Heart right ventricle (tissue), 16 donors: Measurements from ENCODE around the gene KIF16B. TPM values are rescaled to one million over a fixed set of nuclear protein-coding genes. Genes with fewer than 3 reads are reported as not detected.

ENCODE experiments used
- ATAC-seq, 8 donors: fragments of 200-7000 bp; cut with Tn5 transposase; one replicate each; pipeline ENCODE4 v1.9.1; 2020; ENCODE audit warnings: mild to moderate bottlenecking in 8 of 8, moderate library complexity in 8 of 8, moderate number of reproducible peaks in 1 of 8
- DNase-seq, 2 donors: peaks; one replicate each; pipeline ENCODE4 v3.0.0-alpha.2; 2020
- H3K27ac ChIP-seq, 10 donors: fragments of 200-600 bp; sonication (generic) in 2 of 10; one replicate each; pipeline versions ENCODE4 v1.5.0 to v1.8.0; 2020 to 2022; ENCODE audit warnings: mild to moderate bottlenecking in 3 of 10
- H3K27me3 ChIP-seq, 7 donors: fragments of 200-600 bp; one replicate each; pipeline ENCODE4 v1.8.0; 2021 to 2022; ENCODE audit warnings: mild to moderate bottlenecking in 2 of 7
- H3K36me3 ChIP-seq, 9 donors: fragments of 200-600 bp; sonication (generic) in 1 of 9; one replicate each; pipeline versions ENCODE4 v1.5.0 to v1.8.0; 2020 to 2022; ENCODE audit warnings: mild to moderate bottlenecking in 2 of 9
- H3K4me1 ChIP-seq, 9 donors: fragments of 200-600 bp; sonication (generic) in 1 of 9; one replicate each; pipeline versions ENCODE4 v1.5.0 to v1.8.0; 2020 to 2022; ENCODE audit warnings: mild to moderate bottlenecking in 4 of 9
- H3K4me3 ChIP-seq, 10 donors: fragments of 200-600 bp; sonication (generic) in 2 of 10; one replicate each; pipeline versions ENCODE4 v1.5.0 to v1.8.0; 2020 to 2022; ENCODE audit warnings: mild to moderate bottlenecking in 7 of 10, moderate library complexity in 2 of 10
- H3K9me3 ChIP-seq, 11 donors: fragments of 200-600 bp in 10 of 11; sonication (generic) in 2 of 11; one replicate each; pipeline versions ENCODE4 v1.5.0 to v1.8.0; 2013 to 2022; ENCODE audit warnings: mild to moderate bottlenecking in 2 of 11, control low read depth in 1 of 11, moderate library complexity in 1 of 11
- WGBS, 2 donors: extraction: QIAGEN DNeasy Blood & Tissue Kit; methylation state at CpG; one replicate each; pipeline ENCODE4 v1.1.7; 2013; ENCODE audit warnings: inconsistent platforms in 1 of 2; 5-methylcytosine and 5-hydroxymethylcytosine counted together
- intact Hi-C, 10 donors: fragments of 100-400 bp; cut with DNase I; formaldehyde crosslinking; loops; one replicate each; pipeline versions ENCODE4 v1.11.1 to v1.14.2; 2022
- polyA plus RNA-seq, 2 donors: library from polyadenylated mRNA; stranded (reverse); fragments of 200-250 nt; gene quantifications; one replicate each; pipeline ENCODE4 v1.2.3, GENCODE V29; 2013
- total RNA-seq, 10 donors: library from RNA; stranded (reverse); fragmentation: NEBNext Ultra II Directional in 3 of 10; extraction: Animal tissue kit (Norgen Biotek cat#: 25700) in 3 of 10; gene quantifications; one replicate each; pipeline versions ENCODE4 v1.2.1 to v1.2.4, GENCODE V29; 2021 to 2023
- TF ChIP-seq, protein P1 (sequence below), 9 donors: fragments of 200-600 bp; sonication (generic) in 2 of 9; IDR thresholded peaks; one replicate each; pipeline versions ENCODE4 v1.5.0 to v1.8.0; 2021 to 2022; ENCODE audit warnings: antibody characterized with exemption in 9 of 9, mild to moderate bottlenecking in 5 of 9, moderate library complexity in 1 of 9
- donor health status: Arrhythmogenic right ventricular cardiomyopathy.
- donor health status: ischemic (EF 13 %, LVEDD 7.1; RV severe dilation, severe dysfunction).
- donor health status: healthy with polysubstance abuse.
- donor health status: DM: no; HTN: yes; CAD: no.
- donor health status: DM: no; HTN: no; CAD: no.
- donor health status: ischemic (EF 25% LVEDD 6.9; RV normal size, moderate dysfunction).
- donor health status: ischemic (EF 25% LVEDD 5.7; RV mildly dilated, moderate dysfunction).
- donor health status: healthy.
- donor health status: DM: yes; HTN: yes; CAD: no.
- donor health status: Ischemic cardiomyopathy.
- donor health status: ischemic (EF 35%, LVEDD 5.7; RV mildly dilated, moderate dysfunction).
- donor health status: nonischemic (EF 11% LVEDD 7.7; RV severe dilation, severe dysfunction).
- donor health status: DM: yes; HTN: yes; CAD: no.
- donor health status: PGD.
- donor health status: ischemic (EF 29% LVEDD 5.4; RV normal size, mild dysfunction).
- donor health status: nonischemic (EF 23%, LVEDD 6.1; RV moderate dilation, normal function).

Gene KIF16B
- total and polyA plus RNA-seq, 12 donors, result 9.7 to 22.5 (median 17.9) TPM

DNA sequence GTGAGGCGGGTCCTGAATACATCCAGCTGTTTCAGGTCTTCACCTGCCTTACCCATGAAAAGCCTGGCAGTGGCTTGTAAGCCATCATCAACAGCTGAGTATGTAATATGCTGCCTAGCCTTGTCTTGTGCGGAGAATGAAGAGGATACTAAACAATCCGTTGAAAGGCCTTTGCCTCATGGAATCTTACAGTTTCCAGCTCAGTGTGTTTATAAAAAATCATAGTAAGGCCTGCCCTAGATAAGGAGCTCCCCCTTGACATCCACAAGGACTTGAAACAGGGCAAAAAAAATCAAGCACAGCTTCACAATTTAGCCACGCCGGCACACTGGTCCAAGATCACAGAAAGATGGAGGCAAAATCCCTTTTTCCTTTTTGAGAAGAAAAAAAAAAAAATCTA, 115.7 kb downstream of the KIF16B start:
- H3K36me3 ChIP-seq, result no peaks in the 10 kb centered on the region
- intact Hi-C loops, result no loop called here

DNA sequence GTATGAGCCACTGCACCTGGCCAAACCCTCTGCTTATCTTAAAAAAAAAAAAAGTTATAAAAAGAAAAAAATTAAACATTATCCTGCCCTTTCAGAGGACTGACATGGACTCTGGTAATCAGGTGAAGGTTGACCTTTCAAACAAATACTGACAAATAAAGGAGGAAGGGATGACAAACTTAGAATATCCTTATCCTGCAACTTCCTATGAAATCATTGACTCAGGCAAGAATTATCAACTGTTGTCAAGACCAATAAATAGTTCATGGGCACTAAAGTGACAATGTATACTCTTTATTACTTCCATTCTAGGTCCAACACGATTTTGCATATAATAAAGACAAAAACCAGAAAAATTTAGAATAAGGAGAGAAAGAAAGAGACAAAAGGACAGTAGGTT, 117.9 kb downstream of the KIF16B start:
- WGBS, 2 donors, result 91% methylated on average over 1 of the region's 1 CpG

More for the DNA sequence above, 115.7 kb downstream of the KIF16B start:
- H3K27me3 ChIP-seq, result no peaks in the 10 kb centered on the region
- H3K4me1 ChIP-seq, result peaks cover 0 to 15% (median 7%) of the 10 kb centered on the region in 9 donors
- TF ChIP-seq, protein P1, sequence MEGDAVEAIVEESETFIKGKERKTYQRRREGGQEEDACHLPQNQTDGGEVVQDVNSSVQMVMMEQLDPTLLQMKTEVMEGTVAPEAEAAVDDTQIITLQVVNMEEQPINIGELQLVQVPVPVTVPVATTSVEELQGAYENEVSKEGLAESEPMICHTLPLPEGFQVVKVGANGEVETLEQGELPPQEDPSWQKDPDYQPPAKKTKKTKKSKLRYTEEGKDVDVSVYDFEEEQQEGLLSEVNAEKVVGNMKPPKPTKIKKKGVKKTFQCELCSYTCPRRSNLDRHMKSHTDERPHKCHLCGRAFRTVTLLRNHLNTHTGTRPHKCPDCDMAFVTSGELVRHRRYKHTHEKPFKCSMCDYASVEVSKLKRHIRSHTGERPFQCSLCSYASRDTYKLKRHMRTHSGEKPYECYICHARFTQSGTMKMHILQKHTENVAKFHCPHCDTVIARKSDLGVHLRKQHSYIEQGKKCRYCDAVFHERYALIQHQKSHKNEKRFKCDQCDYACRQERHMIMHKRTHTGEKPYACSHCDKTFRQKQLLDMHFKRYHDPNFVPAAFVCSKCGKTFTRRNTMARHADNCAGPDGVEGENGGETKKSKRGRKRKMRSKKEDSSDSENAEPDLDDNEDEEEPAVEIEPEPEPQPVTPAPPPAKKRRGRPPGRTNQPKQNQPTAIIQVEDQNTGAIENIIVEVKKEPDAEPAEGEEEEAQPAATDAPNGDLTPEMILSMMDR (IDR thresholded peaks at IDR 0.05), result no peak
- DNase-seq (no peak), ATAC-seq (no peak)
- no peak overlapping the region for H3K4me3 ChIP-seq
- no peaks in the 10 kb centered on the region for H3K9me3 ChIP-seq
- H3K27ac ChIP-seq, result no peak overlapping the region
- 85 to 86% methylated on average over 5 of the region's 5 CpGs for WGBS, 2 donors

DNA sequence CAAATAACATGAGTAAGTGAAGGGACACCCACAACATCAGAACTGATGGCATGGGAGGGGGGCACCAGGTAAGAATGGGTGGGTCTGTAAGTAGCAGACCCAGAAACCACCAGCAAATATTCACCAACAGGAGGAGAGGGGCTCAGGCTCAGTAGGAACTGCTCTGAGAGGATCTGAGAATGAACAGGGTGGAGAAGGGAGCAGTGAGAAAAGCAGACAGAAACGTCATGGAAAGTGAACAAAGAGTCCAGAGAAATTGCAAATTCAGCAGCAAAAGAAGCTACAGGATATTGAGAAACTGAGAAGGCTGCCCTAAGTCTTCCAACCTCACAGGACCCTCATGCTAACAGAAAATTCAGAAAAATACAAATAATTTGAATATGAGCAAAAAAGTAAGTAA, 121.3 kb downstream of the KIF16B start:
- intact Hi-C loops, result no loop called here
- H3K4me3 ChIP-seq, result no peak overlapping the region
- 67% methylated on average over 1 of the region's 1 CpG for WGBS, 2 donors
- peaks cover 0 to 8% (median 0%) of the 10 kb centered on the region in 9 donors for H3K4me1 ChIP-seq
- TF ChIP-seq, protein P1 (IDR thresholded peaks at IDR 0.05), result no peak
- no peak for DNase-seq
- no peaks in the 10 kb centered on the region for H3K9me3 ChIP-seq
- no peaks in the 10 kb centered on the region for H3K27me3 ChIP-seq
- H3K27ac ChIP-seq, result peak overlapping the region in 1 of 10 donors; percentile 16
- ATAC-seq, result peak in 3 of 8 donors; percentile 44 to 48 (median 46)
- H3K36me3 ChIP-seq, result peaks cover 0 to 3% (median 0%) of the 10 kb centered on the region in 9 donors

More for the DNA sequence above, 117.9 kb downstream of the KIF16B start:
- Histone ChIP-seq H3K4me1 (peaks cover 0 to 16% (median 8%) of the 10 kb centered on the region in 9 donors), H3K27me3 (no peaks in the 10 kb centered on the region), H3K27ac (no peak overlapping the region), H3K9me3 (no peaks in the 10 kb centered on the region), H3K36me3 (peaks cover 0 to 3% (median 0%) of the 10 kb centered on the region in 9 donors), H3K4me3 (no peak overlapping the region)
- TF ChIP-seq, protein P1 (IDR thresholded peaks at IDR 0.05), result no peak
- intact Hi-C loops, result no loop called here
- ATAC-seq, result no peak
- DNase-seq, result no peak

DNA sequence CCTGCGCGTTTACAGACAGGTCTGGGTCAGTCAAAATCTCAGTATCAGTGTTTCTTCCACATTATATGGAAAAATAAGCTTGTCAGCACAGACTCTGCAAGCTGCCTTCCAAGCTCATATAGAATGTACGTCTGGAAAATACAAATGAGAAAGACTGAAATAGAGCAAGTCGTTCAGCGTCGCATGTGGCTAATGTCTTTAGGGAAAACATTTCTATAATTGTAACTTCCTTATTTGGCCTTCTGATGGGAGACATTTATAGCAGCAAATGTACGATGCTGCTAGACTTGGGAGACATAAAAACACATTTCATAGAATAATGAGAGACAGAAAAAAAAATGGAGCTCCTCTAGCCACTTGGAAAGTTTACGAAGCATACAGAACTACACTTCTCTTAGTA, 122.2 kb downstream of the KIF16B start:
- intact Hi-C loops, result no loop called here
- Histone ChIP-seq H3K4me3 (no peak overlapping the region), H3K27ac (peak overlapping the region in 1 of 10 donors; percentile 5), H3K27me3 (no peaks in the 10 kb centered on the region), H3K9me3 (no peaks in the 10 kb centered on the region), H3K4me1 (peaks cover 0 to 8% (median 0%) of the 10 kb centered on the region in 9 donors), H3K36me3 (peaks cover 0 to 3% (median 0%) of the 10 kb centered on the region in 9 donors)
- DNase-seq, result no peak
- 73 to 79% methylated on average over 8 of the region's 8 CpGs for WGBS, 2 donors
- peak in 3 of 8 donors; percentile 24 to 44 (median 28) for ATAC-seq
- TF ChIP-seq, protein P1 (IDR thresholded peaks at IDR 0.05), result no peak
